Subcutaneous abdominal adipose tissue (tissue), 5 donors: ENCODE measurements around the gene ZC3H18.

ENCODE experiments used
- H3K27ac ChIP-seq: one replicate; pipeline ENCODE4 v1.7.0; 2013; ENCODE audit warnings: low read depth, mild to moderate bottlenecking, inconsistent platforms, low read length, moderate library complexity
- H3K27me3 ChIP-seq, 5 donors: one replicate each; pipeline ENCODE4 v1.7.0; 2013; ENCODE audit warnings: low read length in 5 of 5, inconsistent platforms in 1 of 5; ENCODE audit not compliant: control insufficient read depth in 5 of 5, insufficient read depth in 4 of 5
- H3K36me3 ChIP-seq, 5 donors: one replicate each; pipeline ENCODE4 v1.7.0; 2013; ENCODE audit warnings: low read length in 5 of 5; ENCODE audit not compliant: control insufficient read depth in 5 of 5, insufficient read depth in 5 of 5
- H3K4me1 ChIP-seq, 5 donors: one replicate each; pipeline ENCODE4 v1.7.0; 2013; ENCODE audit warnings: low read length in 5 of 5, mild to moderate bottlenecking in 3 of 5, moderate library complexity in 1 of 5; ENCODE audit not compliant: control insufficient read depth in 5 of 5, insufficient read depth in 5 of 5
- H3K4me3 ChIP-seq, 5 donors: one replicate each; pipeline ENCODE4 v1.7.0; 2013; ENCODE audit warnings: low read length in 5 of 5, low read depth in 1 of 5
- H3K9ac ChIP-seq, 5 donors: one replicate each; pipeline ENCODE4 v1.7.0; 2013; ENCODE audit warnings: low read length in 5 of 5, mild to moderate bottlenecking in 4 of 5, moderate library complexity in 3 of 5
- H3K9me3 ChIP-seq, 5 donors: one replicate each; pipeline ENCODE4 v1.7.0; 2013; ENCODE audit warnings: low read length in 5 of 5; ENCODE audit not compliant: control insufficient read depth in 5 of 5
- donor health status: healthy.
- donor health status: healthy.
- donor health status: healthy.
- donor health status: healthy.
- donor health status: healthy.

Gene ZC3H18

GRCh38 chr16:88532434-88533241 lies 37.6 kb upstream of the ZC3H18 start:
- H3K27me3 ChIP-seq, result peaks cover 0 to 5% (median 4%) of the 10 kb centered on the region in 5 donors
- peaks cover 2 to 27% (median 20%) of the 10 kb centered on the region in 5 donors for H3K4me1 ChIP-seq
- no peaks in the 10 kb centered on the region for H3K9me3 ChIP-seq
- peak overlapping the region in 2 of 5 donors; percentile 43 to 57 for H3K4me3 ChIP-seq
- H3K36me3 ChIP-seq, result peaks cover 0 to 7% (median 0%) of the 10 kb centered on the region in 5 donors
- no peak overlapping the region for H3K27ac ChIP-seq
- H3K9ac ChIP-seq, result no peak overlapping the region

GRCh38 chr16:88533381-88533917 lies 36.8 kb upstream of the ZC3H18 start:
- Histone ChIP-seq H3K9me3 (no peaks in the 10 kb centered on the region), H3K9ac (peak overlapping the region in 1 of 5 donors; percentile 11), H3K27ac (no peak overlapping the region), H3K4me3 (peak overlapping the region in 4 of 5 donors; percentile 22 to 57 (median 42)), H3K4me1 (peaks cover 2 to 24% (median 18%) of the 10 kb centered on the region in 5 donors), H3K36me3 (peaks cover 0 to 7% (median 0%) of the 10 kb centered on the region in 5 donors), H3K27me3 (peaks cover 4 to 10% (median 7%) of the 10 kb centered on the region in 5 donors)

- Histone ChIP-seq H3K4me1 (peaks cover 2 to 24% (median 18%) of the 10 kb centered on the region in 5 donors), H3K27ac (no peak overlapping the region), H3K9ac (peak overlapping the region in 3 of 5 donors; percentile 53 to 62 (median 59)), H3K27me3 (peaks cover 8 to 16% (median 13%) of the 10 kb centered on the region in 5 donors), H3K9me3 (no peaks in the 10 kb centered on the region), H3K36me3 (peaks cover 0 to 7% (median 0%) of the 10 kb centered on the region in 5 donors), H3K4me3 (peak overlapping the region in 4 of 5 donors; percentile 62 to 79 (median 71))
These were observed 36.1 kb upstream of the ZC3H18 start for GRCh38 chr16:88533932-88534637.

GRCh38 chr16:88534638-88535190 lies 35.5 kb upstream of the ZC3H18 start:
- peaks cover 2 to 24% (median 18%) of the 10 kb centered on the region in 5 donors for H3K4me1 ChIP-seq
- H3K36me3 ChIP-seq, result peaks cover 0 to 5% (median 0%) of the 10 kb centered on the region in 5 donors
- H3K27ac ChIP-seq, result no peak overlapping the region
- H3K9ac ChIP-seq, result peak overlapping the region in 3 of 5 donors; percentile 35 to 68 (median 53)
- no peaks in the 10 kb centered on the region for H3K9me3 ChIP-seq
- peak overlapping the region in 4 of 5 donors; percentile 37 to 75 (median 67) for H3K4me3 ChIP-seq
- H3K27me3 ChIP-seq, result peaks cover 15 to 22% (median 19%) of the 10 kb centered on the region in 5 donors

GRCh38 chr16:88535191-88535856 lies 34.9 kb upstream of the ZC3H18 start:
- Histone ChIP-seq H3K4me3 (peak overlapping the region in 4 of 5 donors; percentile 37 to 67 (median 59)), H3K27ac (no peak overlapping the region), H3K36me3 (peaks cover 0 to under 1% (median 0%) of the 10 kb centered on the region in 5 donors), H3K4me1 (peaks cover 2 to 24% (median 18%) of the 10 kb centered on the region in 5 donors), H3K9ac (peak overlapping the region in 3 of 5 donors; percentile 35 to 68 (median 53)), H3K27me3 (peaks cover 21 to 28% (median 25%) of the 10 kb centered on the region in 5 donors), H3K9me3 (no peaks in the 10 kb centered on the region)

- Histone ChIP-seq H3K9me3 (no peaks in the 10 kb centered on the region), H3K4me1 (peaks cover 2 to 24% (median 18%) of the 10 kb centered on the region in 5 donors), H3K27me3 (peaks cover 25 to 33% (median 30%) of the 10 kb centered on the region in 5 donors), H3K4me3 (no peak overlapping the region), H3K27ac (no peak overlapping the region), H3K36me3 (no peaks in the 10 kb centered on the region), H3K9ac (no peak overlapping the region)
These were observed 34.4 kb upstream of the ZC3H18 start for GRCh38 chr16:88535857-88536222.

GRCh38 chr16:88536510-88536909 lies 33.7 kb upstream of the ZC3H18 start:
- Histone ChIP-seq H3K27me3 (peaks cover 25 to 37% (median 34%) of the 10 kb centered on the region in 5 donors), H3K4me3 (no peak overlapping the region), H3K9me3 (no peaks in the 10 kb centered on the region), H3K27ac (no peak overlapping the region), H3K4me1 (peaks cover 2 to 24% (median 18%) of the 10 kb centered on the region in 5 donors), H3K36me3 (no peaks in the 10 kb centered on the region), H3K9ac (no peak overlapping the region)

GRCh38 chr16:88536971-88537751 lies 33.0 kb upstream of the ZC3H18 start:
- peaks cover 25 to 40% (median 34%) of the 10 kb centered on the region in 5 donors for H3K27me3 ChIP-seq

More at GRCh38 chr16:88536971-88537751, 33.0 kb upstream of the ZC3H18 start:
- Histone ChIP-seq H3K4me1 (peaks cover 2 to 24% (median 18%) of the 10 kb centered on the region in 5 donors), H3K9me3 (peaks cover 0 to 4% (median 3%) of the 10 kb centered on the region in 5 donors), H3K9ac (no peak overlapping the region), H3K36me3 (no peaks in the 10 kb centered on the region), H3K4me3 (no peak overlapping the region), H3K27ac (no peak overlapping the region)
